HUES64 (cell line): ENCODE data around the gene ARPC5.

ENCODE experiments used
- H3K27ac ChIP-seq: 2 replicates; pipeline ENCODE4 v1.7.0; 2013; ENCODE audit warnings: low read depth, low read length, inconsistent platforms
- H3K27me3 ChIP-seq: 2 replicates; pipeline ENCODE4 v1.6.1; 2013; ENCODE audit warnings: mild to moderate bottlenecking, low read length; ENCODE audit not compliant: insufficient read depth
- H3K36me3 ChIP-seq: 2 replicates; pipeline ENCODE4 v1.6.1; 2013; ENCODE audit warnings: mild to moderate bottlenecking, low read length; ENCODE audit not compliant: insufficient read depth
- H3K4me1 ChIP-seq: 2 replicates; pipeline ENCODE4 v1.6.1; 2013; ENCODE audit warnings: mild to moderate bottlenecking, low read length, moderate library complexity; ENCODE audit not compliant: insufficient read depth
- H3K4me3 ChIP-seq: 2 replicates; pipeline ENCODE4 v1.5.1; 2013; ENCODE audit warnings: mild to moderate bottlenecking, low read length, moderate library complexity
- H3K9ac ChIP-seq: 2 replicates; pipeline ENCODE4 v1.6.1; 2013; ENCODE audit warnings: mild to moderate bottlenecking, low read depth, low read length
- H3K9me3 ChIP-seq: 2 replicates; pipeline ENCODE4 v1.6.1; 2013; ENCODE audit warnings: low read depth, low read length; ENCODE audit not compliant: insufficient read depth
- WGBS: fragments of 150-250, 120-280 bp; methylation state at CpG from one replicate; pipeline ENCODE4 v1.1.7; 2013; ENCODE audit warnings: missing lambda C conversion rate; 5-methylcytosine and 5-hydroxymethylcytosine counted together

Gene ARPC5

DNA sequence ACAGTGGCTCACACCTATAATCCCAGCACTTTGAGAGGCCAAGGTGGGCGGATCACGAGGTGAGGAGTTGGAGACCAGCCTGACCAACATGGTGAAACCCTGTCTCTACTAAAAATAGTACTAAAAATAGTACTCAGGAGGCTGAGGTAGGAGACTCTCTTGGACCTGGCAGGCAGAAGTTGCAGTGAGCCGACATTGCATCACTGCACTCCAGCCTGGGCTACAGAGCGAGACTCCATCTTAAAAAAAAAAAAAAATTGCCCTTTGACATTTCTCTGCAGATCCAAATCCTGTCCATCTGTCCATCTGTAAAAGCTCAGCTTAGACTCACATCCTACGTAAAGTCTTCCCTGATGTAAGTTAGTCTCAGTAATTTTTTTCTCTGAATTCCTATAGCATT is 39.1 kb downstream of the ARPC5 start:
- no peaks in the 10 kb centered on the region for H3K9me3 ChIP-seq
- H3K9ac ChIP-seq = no peak overlapping the region
- H3K36me3 ChIP-seq = no peaks in the 10 kb centered on the region
- WGBS = 96% methylated on average over 5 of the region's 5 CpGs
- no peaks in the 10 kb centered on the region for H3K27me3 ChIP-seq
- no peak overlapping the region for H3K4me3 ChIP-seq
- no peaks in the 10 kb centered on the region; the same call in 1 of the 2 replicates for H3K4me1 ChIP-seq
- H3K27ac ChIP-seq = no peak overlapping the region

DNA sequence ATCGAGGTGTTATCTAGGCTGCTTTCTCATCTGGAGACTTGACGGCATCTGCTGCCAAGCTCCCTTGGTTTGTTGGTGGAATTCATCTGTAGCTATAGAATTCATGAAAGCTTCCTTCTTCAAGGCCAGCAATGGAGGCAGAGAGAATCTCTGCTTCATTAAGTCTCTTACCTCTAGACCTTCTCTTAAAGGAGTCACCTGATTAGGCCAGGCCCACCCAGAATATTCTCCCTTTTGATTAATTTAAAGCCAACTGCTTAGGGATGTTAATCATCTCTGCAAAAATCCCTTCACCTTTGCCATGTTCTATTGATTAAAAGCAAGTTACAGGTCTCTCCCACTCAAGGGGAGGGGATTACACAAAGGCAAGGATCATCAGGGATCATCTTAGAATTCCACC is 40.0 kb downstream of the ARPC5 start:
- no peak overlapping the region for H3K27ac ChIP-seq
- 95% methylated on average over 2 of the region's 2 CpGs for WGBS
- H3K9me3 ChIP-seq = no peaks in the 10 kb centered on the region
- H3K27me3 ChIP-seq = no peaks in the 10 kb centered on the region
- H3K36me3 ChIP-seq = no peaks in the 10 kb centered on the region
- no peak overlapping the region for H3K9ac ChIP-seq
- no peaks in the 10 kb centered on the region; the same call in 1 of the 2 replicates for H3K4me1 ChIP-seq
- no peak overlapping the region for H3K4me3 ChIP-seq

DNA sequence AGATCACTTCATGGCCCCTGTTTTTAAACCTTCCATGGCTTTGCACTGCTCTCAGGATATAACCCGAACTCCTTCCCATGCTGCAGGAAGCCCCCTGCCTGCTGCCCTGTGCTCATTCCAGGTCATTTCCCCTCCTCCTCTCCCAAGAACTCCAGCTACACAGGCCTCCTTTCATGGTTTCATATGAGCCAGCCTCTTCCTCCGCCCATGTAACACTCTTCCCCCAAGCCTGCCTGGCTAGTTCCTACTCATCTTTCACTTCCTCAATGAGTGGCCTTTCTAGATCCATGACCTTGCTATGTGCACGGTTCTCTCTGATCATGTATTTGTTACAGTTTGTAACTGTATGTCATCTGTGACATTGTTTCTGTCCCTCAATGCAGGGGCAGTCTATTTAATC is 42.2 kb downstream of the ARPC5 start:
- Histone ChIP-seq H3K9ac (no peak overlapping the region), H3K9me3 (no peaks in the 10 kb centered on the region), H3K27ac (no peak overlapping the region), H3K4me1 (peaks cover 5% of the 10 kb centered on the region), H3K4me3 (no peak overlapping the region), H3K36me3 (no peaks in the 10 kb centered on the region), H3K27me3 (no peaks in the 10 kb centered on the region)
- 83% methylated on average over 3 of the region's 3 CpGs for WGBS

DNA sequence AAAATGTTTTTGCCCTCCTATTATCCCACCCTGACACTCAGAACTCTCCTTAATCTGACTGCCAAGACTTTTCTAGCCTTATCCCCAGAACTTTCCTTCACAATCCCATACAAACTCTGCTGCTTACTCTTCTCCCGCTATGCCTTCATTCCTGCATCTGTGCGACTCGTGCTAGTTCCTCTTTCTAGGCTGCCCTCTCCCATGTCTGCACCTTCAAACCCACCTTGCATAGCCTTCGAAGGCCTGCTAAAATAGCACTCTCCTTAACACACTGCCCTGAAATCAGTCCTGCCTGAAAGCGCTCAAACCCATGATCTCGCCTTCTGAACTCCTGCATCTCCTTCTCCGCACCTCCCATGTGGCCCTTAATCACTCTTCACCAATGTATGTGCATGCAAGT is 42.9 kb downstream of the ARPC5 start:
- 90% methylated on average over 7 of the region's 7 CpGs for WGBS
- Histone ChIP-seq H3K27me3 (no peaks in the 10 kb centered on the region), H3K4me3 (no peak overlapping the region), H3K27ac (no peak overlapping the region), H3K9me3 (no peaks in the 10 kb centered on the region), H3K9ac (no peak overlapping the region), H3K4me1 (peaks cover 5% of the 10 kb centered on the region), H3K36me3 (no peaks in the 10 kb centered on the region)

DNA sequence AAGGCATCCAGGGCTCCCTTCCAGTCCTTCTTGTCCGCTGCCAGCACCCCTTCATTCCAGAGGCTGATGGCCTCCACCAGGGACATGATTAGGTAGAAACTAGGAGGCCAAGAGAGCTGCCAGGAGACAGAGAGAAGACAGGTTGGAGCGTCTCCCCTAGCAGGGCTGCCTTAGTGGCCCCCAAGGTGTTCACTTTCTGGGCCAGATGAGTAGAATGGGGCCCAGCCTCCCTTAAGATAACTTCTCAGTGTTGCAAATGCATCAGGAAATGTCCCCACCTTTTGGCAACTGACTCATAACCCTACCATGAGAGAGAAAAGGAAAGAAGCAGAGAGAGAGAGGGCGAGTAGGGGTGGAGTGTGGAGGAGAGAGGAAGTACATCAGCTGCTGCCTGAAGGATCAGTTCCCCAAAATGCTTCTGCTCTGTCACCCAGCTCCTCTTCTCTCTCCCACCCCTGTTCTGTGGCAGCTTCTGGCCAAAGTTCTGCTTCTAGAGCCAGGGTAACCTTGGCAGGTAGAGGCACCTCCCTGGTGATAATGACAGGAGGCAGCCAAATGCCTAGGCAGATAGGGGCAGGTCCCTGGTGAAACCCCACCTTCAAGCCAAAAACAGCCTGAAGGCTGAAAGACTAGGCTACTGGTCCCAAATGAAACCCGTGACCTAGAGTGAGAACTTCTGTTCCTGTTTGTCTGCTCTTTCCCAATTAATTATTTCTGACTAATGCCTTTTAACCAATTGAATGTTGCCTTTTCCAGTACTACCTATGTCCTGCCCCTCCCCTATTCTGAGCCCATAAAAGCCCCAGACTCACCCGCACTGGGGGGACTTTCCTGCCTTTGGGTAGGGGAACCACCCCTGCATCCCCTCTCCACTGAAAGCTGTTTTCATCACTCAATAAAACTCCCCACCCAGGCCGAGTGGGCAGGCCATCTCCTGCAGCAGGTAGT is 45.1 kb downstream of the ARPC5 start, which contains the start of gene NCF2:
Gene NCF2, minus strand, starts transcription at position 216 of the 948 bp plus-strand sequence. Its CDS starts 130 bp downstream, at position 86.
- no peak within 1 kb of the TSS for H3K27ac ChIP-seq
- no peak within 1 kb of the TSS for H3K9ac ChIP-seq
- peaks cover 5% of the 10 kb centered on the region for H3K4me1 ChIP-seq
- H3K36me3 ChIP-seq = no peaks in the 10 kb centered on the region
- no peaks in the 10 kb centered on the region for H3K9me3 ChIP-seq
- no peak within 1 kb of the TSS for H3K4me3 ChIP-seq
- 91% methylated on average over 6 of the region's 6 CpGs for WGBS
- H3K27me3 ChIP-seq = no peaks in the 10 kb centered on the region

DNA sequence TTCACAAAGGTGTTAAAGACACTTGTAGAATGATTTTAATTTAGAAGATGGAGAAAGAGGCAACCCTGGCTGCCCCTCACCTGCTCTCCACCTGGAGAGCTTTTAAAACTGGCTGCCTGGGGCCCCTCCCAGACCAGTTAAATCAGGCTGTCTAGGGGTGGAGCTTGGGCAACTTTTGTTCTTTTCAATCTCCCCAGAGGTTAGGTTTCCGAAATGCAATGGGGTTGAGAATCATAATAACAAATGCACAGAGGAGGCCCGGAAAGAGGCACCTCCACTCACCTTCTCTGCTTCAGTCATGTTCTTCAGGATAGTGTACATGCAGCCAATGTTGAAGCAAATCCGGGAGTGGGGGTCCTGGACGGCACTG is 45.7 kb downstream of the ARPC5 start:
- Histone ChIP-seq H3K4me1 (peaks cover 5% of the 10 kb centered on the region), H3K27ac (no peak overlapping the region), H3K9ac (no peak overlapping the region), H3K36me3 (no peaks in the 10 kb centered on the region), H3K9me3 (no peaks in the 10 kb centered on the region), H3K4me3 (no peak overlapping the region), H3K27me3 (no peaks in the 10 kb centered on the region)
- 91% methylated on average over 4 of the region's 4 CpGs for WGBS

DNA sequence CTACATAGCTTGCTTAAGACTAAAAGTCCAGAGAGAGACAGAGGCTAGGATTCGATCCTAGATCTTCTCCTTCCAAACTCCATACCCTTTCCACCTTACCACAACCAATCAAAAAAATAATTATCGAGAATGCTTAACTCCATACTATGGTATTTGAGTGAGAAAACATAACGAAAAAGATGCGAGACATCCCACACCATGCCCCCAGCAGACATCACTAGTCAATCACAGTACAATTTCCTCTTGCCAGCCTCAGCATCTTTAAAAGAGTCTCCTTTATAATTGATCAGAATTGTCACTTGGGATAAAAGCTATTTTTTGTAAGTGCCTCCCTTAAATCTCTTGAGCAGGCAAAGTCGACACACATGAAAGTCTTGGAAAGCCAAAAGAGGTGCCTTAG is 46.2 kb downstream of the ARPC5 start:
- H3K9me3 ChIP-seq = no peaks in the 10 kb centered on the region
- no peak overlapping the region for H3K9ac ChIP-seq
- H3K27me3 ChIP-seq = no peaks in the 10 kb centered on the region
- H3K36me3 ChIP-seq = no peaks in the 10 kb centered on the region
- whole genome bisulfite sequencing = 90% methylated on average over 5 of the region's 5 CpGs
- H3K27ac ChIP-seq = no peak overlapping the region
- peaks cover 5% of the 10 kb centered on the region for H3K4me1 ChIP-seq
- no peak overlapping the region for H3K4me3 ChIP-seq

DNA sequence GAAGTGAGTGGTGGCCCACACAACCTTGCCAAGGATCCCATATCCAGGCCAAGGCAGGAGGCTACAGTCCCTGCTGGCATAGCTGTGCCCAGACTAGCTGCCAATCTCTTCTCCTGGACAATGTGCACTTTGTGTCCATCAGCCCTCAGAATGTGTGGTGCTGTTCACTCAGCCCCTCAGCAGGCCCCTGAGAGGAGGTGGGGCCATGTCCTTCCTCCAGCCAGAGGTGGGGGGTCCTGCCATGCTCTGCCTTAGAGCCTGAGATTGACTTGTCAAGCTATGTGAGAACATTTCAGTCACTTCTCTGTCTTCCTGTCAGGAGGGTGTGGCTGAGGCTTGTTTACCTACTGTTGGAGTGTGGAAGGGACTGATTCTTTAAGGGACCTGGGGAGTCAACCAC is 46.8 kb downstream of the ARPC5 start:
- H3K27ac ChIP-seq = no peak overlapping the region
- peaks cover 5% of the 10 kb centered on the region for H3K4me1 ChIP-seq
- no peak overlapping the region for H3K9ac ChIP-seq
- H3K27me3 ChIP-seq = no peaks in the 10 kb centered on the region
- H3K36me3 ChIP-seq = no peaks in the 10 kb centered on the region
- no peak overlapping the region for H3K4me3 ChIP-seq
- no peaks in the 10 kb centered on the region for H3K9me3 ChIP-seq

DNA sequence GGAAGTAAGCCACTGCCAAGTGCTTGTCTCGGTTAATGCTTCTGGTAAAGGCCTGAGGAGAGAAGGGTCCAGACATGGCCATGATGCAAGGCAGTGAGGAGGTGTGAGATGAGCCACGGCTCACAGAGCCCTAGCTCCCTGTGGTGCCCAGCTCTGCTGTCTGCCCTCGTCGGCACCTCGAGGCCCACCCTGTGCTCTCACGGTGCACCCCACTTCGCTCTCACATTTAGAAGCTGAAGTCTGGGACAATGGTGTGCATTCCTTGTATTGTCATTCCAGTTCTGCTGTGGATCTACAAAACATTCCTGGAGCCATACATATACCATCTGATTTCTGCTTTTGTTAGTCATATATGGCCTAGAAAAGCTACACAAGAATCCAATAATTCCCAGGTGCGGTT is 48.7 kb downstream of the ARPC5 start:
- Histone ChIP-seq H3K27ac (no peak overlapping the region), H3K9me3 (no peaks in the 10 kb centered on the region), H3K4me1 (peaks cover 5% of the 10 kb centered on the region), H3K4me3 (no peak overlapping the region), H3K27me3 (no peaks in the 10 kb centered on the region), H3K9ac (no peak overlapping the region), H3K36me3 (no peaks in the 10 kb centered on the region)
- 90% methylated on average over 8 of the region's 8 CpGs for WGBS

DNA sequence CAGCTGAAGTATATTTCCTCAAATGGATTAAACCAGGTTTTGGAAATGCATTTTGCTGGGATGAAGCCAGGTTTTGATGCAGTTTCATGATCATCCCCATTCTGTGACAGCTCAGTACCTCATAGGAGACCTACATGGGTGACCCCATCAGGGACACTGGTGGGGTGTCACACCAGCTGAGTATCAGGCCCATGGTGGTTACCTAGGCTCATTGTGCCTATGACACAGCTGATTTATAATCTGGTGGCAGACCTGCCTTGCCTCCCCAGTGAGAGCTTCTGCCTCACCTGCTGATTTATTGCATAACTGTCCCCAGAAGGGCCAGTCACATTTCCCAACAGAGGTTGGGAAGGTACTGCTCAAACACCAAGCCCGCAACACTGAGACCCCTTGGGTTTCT is 49.1 kb downstream of the ARPC5 start:
- H3K27ac ChIP-seq = no peak overlapping the region
- H3K4me1 ChIP-seq = peaks cover 5% of the 10 kb centered on the region
- no peaks in the 10 kb centered on the region for H3K27me3 ChIP-seq
- 94% methylated on average over 1 of the region's 1 CpG for WGBS
- H3K4me3 ChIP-seq = no peak overlapping the region
- H3K9me3 ChIP-seq = no peaks in the 10 kb centered on the region
- no peaks in the 10 kb centered on the region for H3K36me3 ChIP-seq
- no peak overlapping the region for H3K9ac ChIP-seq

DNA sequence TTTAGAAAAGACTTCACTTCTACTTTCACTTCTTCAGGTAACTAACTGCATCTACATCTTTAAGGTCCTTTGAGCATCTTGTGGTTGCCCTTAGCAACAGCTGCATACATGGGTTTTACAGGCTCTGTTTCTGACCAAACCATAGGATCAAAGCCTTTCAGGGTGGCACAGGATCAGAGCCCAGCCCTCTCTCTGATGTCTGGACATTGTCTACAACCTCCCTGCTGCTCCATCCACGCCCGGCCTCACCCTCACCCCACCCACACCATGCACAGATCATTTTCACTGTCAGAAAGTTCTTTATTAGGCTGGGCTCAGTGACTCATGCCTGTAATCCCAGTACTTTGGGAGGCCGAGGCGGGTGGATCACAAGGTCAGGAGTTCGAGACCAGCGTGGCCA is 50.5 kb downstream of the ARPC5 start:
- H3K4me1 ChIP-seq = peaks cover 5% of the 10 kb centered on the region
- no peak overlapping the region for H3K4me3 ChIP-seq
- no peak overlapping the region for H3K9ac ChIP-seq
- no peaks in the 10 kb centered on the region for H3K9me3 ChIP-seq
- H3K36me3 ChIP-seq = no peaks in the 10 kb centered on the region
- no peaks in the 10 kb centered on the region for H3K27me3 ChIP-seq
- H3K27ac ChIP-seq = no peak overlapping the region
- WGBS = 94% methylated on average over 6 of the region's 6 CpGs
